ENCODE data around the gene HPSE. TPM values are rescaled to one million over a fixed set of nuclear protein-coding genes. Genes with fewer than 3 reads are reported as not detected.
"Not testable (repeated sequence)": the region's sequence is repeated elsewhere in the genome, so short reads cannot be mapped to it uniquely, and the experiment has no call there.

Gene HPSE
- total RNA-seq, 1 donor from 2014 or later, result 1.8 TPM

GRCh38 chr4:83293305-83294046, 41.2 kb downstream of the HPSE start:
- DNase-seq (ENCODE audit: missing footprints) (no peak), ATAC-seq (no peak)
- intact Hi-C loops (cut with DNase I), result no loop called here

- ATAC-seq; intact Hi-C loops (cut with DNase I); DNase-seq (ENCODE audit: missing footprints): not testable (repeated sequence)
These were observed 44.4 kb downstream of the HPSE start for GRCh38 chr4:83290059-83290774.

- intact Hi-C loops (cut with DNase I), result loop anchor here (10.0 kb wide), 2 partner anchors 166 to 394 kb away; partner anchors contain the start of genes HELQ, MRPS18C and SEC31A
- ATAC-seq; DNase-seq (ENCODE audit: missing footprints): not testable (repeated sequence)
These were observed 46.3 kb downstream of the HPSE start for GRCh38 chr4:83288381-83288780.

- intact Hi-C loops (cut with DNase I), result loop anchor here (10.0 kb wide), 2 partner anchors 170 to 390 kb away; partner anchors contain the start of genes HELQ, MRPS18C and SEC31A
- ATAC-seq (peak; percentile 26), DNase-seq (ENCODE audit: missing footprints) (no peak)
These were observed 49.6 kb downstream of the HPSE start for GRCh38 chr4:83285055-83285407.

GRCh38 chr4:83284193-83285054, 50.2 kb downstream of the HPSE start, which contains the start of gene COQ2:
Gene COQ2, minus strand, starts transcription at chr4:83284798. Its CDS starts 34 bp downstream, at chr4:83284764.
- DNase-seq (ENCODE audit: missing footprints) (peak; percentile 98), ATAC-seq (peak; percentile 97)
- intact Hi-C loops (cut with DNase I), result loop anchor here (1.0 to 10.0 kb wide), 3 partner anchors 170 to 390 kb away; partner anchors contain the start of genes HELQ, MRPS18C and SEC31A

GRCh38 chr4:83283181-83283580, 51.5 kb downstream of the HPSE start:
- intact Hi-C loops (cut with DNase I), result loop anchor here (10.0 kb wide), 2 partner anchors 172 to 388 kb away; partner anchors contain the start of genes HELQ, MRPS18C and SEC31A

GRCh38 chr4:83282049-83282535, 52.6 kb downstream of the HPSE start:
- DNase-seq (ENCODE audit: missing footprints), result no peak
- no peak for ATAC-seq
- intact Hi-C loops (cut with DNase I), result loop anchor here (10.0 kb wide), 2 partner anchors 173 to 387 kb away; partner anchors contain the start of genes HELQ, MRPS18C and SEC31A

More at GRCh38 chr4:83283181-83283580, 51.5 kb downstream of the HPSE start:
- ATAC-seq (no peak), DNase-seq (ENCODE audit: missing footprints) (no peak)

GRCh38 chr4:83281307-83281706, 53.3 kb downstream of the HPSE start:
- no peak for DNase-seq (ENCODE audit: missing footprints)
- ATAC-seq, result no peak
- intact Hi-C loops (cut with DNase I), result loop anchor here (10.0 kb wide), 2 partner anchors 173 to 387 kb away; partner anchors contain the start of genes HELQ, MRPS18C and SEC31A

GRCh38 chr4:83276299-83277040, 58.2 kb downstream of the HPSE start:
- intact Hi-C loops (cut with DNase I), result no loop called here
- ATAC-seq (no peak), DNase-seq (ENCODE audit: missing footprints) (no peak)

- DNase-seq (ENCODE audit: missing footprints); ATAC-seq; intact Hi-C loops (cut with DNase I): not testable (repeated sequence)
These were observed 60.7 kb downstream of the HPSE start for GRCh38 chr4:83273926-83274325.

- ATAC-seq, result no peak
- intact Hi-C loops (cut with DNase I), result no loop called here
These were observed 61.7 kb downstream of the HPSE start for GRCh38 chr4:83272900-83273299.

GRCh38 chr4:83269256-83269655, 65.4 kb downstream of the HPSE start:
- intact Hi-C loops (cut with DNase I), result no loop called here

More at GRCh38 chr4:83272900-83273299, 61.7 kb downstream of the HPSE start:
- DNase-seq (ENCODE audit: missing footprints), result no peak

GRCh38 chr4:83268491-83268890, 66.2 kb downstream of the HPSE start:
- no peak for DNase-seq (ENCODE audit: missing footprints)
- intact Hi-C loops (cut with DNase I), result no loop called here
- no peak for ATAC-seq

More at GRCh38 chr4:83269256-83269655, 65.4 kb downstream of the HPSE start:
- no peak for ATAC-seq
- no peak for DNase-seq (ENCODE audit: missing footprints)

- intact Hi-C loops (cut with DNase I), result no loop called here
- ATAC-seq (no peak), DNase-seq (ENCODE audit: missing footprints) (no peak)
These were observed 66.7 kb downstream of the HPSE start for GRCh38 chr4:83267830-83268475.

GRCh38 chr4:83267121-83267829, 67.4 kb downstream of the HPSE start:
- DNase-seq (ENCODE audit: missing footprints) (no peak), ATAC-seq (no peak)
- intact Hi-C loops (cut with DNase I), result no loop called here

GRCh38 chr4:83266689-83267088, 68.0 kb downstream of the HPSE start:
- intact Hi-C loops (cut with DNase I), result no loop called here

GRCh38 chr4:83263106-83263505, 71.5 kb downstream of the HPSE start:
- no peak for DNase-seq (ENCODE audit: missing footprints)
- no peak for ATAC-seq
- intact Hi-C loops (cut with DNase I), result no loop called here

More at GRCh38 chr4:83266689-83267088, 68.0 kb downstream of the HPSE start:
- ATAC-seq (no peak), DNase-seq (ENCODE audit: missing footprints) (no peak)
